OCI-LY1 (cell line): Measurements from ENCODE around the gene C10orf62.

Source experiments
- H2AFZ ChIP-seq: fragments of 200-600 bp; sonication (generic), shearing (Covaris generic); 2 replicates; pipeline ENCODE4 v1.6.0; 2014; ENCODE audit warnings: antibody characterized with exemption, mild to moderate bottlenecking, low read length
- H3F3A ChIP-seq: fragments of 200-600 bp; sonication (generic), shearing (Covaris generic); 2 replicates; pipeline ENCODE4 v1.6.0; 2014; ENCODE audit warnings: mild to moderate bottlenecking, antibody characterized with exemption, low read length, moderate library complexity; ENCODE audit not compliant: insufficient read depth
- H3K27ac ChIP-seq: fragments of 200-600 bp; sonication (generic); 2 replicates; pipeline ENCODE4 v1.5.1; 2014; ENCODE audit warnings: low read length, mixed run types, mild to moderate bottlenecking, low read depth; ENCODE audit not compliant: poor library complexity, severe bottlenecking
- H3K27me3 ChIP-seq: fragments of 200-600 bp; sonication (generic); 2 replicates; pipeline ENCODE4 v1.6.0; 2014; ENCODE audit warnings: antibody characterized with exemption, mild to moderate bottlenecking, low read length, moderate library complexity; ENCODE audit not compliant: insufficient read depth
- H3K36me3 ChIP-seq: fragments of 200-600 bp; sonication (generic); 2 replicates; pipeline ENCODE4 v1.6.1; 2014; ENCODE audit warnings: mild to moderate bottlenecking, antibody characterized with exemption, low read length, moderate library complexity, mixed read lengths; ENCODE audit not compliant: insufficient read depth
- H3K4me1 ChIP-seq: fragments of 200-600 bp; sonication (generic); 2 replicates; pipeline ENCODE4 v1.5.1; 2014; ENCODE audit warnings: mild to moderate bottlenecking, low read length, moderate library complexity; ENCODE audit not compliant: insufficient read depth, severe bottlenecking
- H3K4me2 ChIP-seq: fragments of 200-600 bp; sonication (generic), shearing (Covaris generic); 2 replicates; pipeline ENCODE4 v1.6.1; 2014; ENCODE audit warnings: low read length
- H3K4me3 ChIP-seq: fragments of 200-600 bp; sonication (generic); 2 replicates; pipeline ENCODE4 v1.5.1; 2014; ENCODE audit warnings: low read length, low read depth, mild to moderate bottlenecking, mixed read lengths; ENCODE audit not compliant: poor library complexity, severe bottlenecking
- H3K79me2 ChIP-seq: fragments of 200-600 bp; shearing (Covaris generic); 2 replicates; pipeline ENCODE4 v1.6.1; 2016; ENCODE audit warnings: mixed run types, low read length, mixed read lengths; ENCODE audit not compliant: insufficient read depth
- H3K9ac ChIP-seq: fragments of 200-600 bp; sonication (generic), shearing (Covaris generic); 2 replicates; pipeline ENCODE4 v1.6.1; 2014; ENCODE audit warnings: mild to moderate bottlenecking, low read length, mixed read lengths
- H3K9me2 ChIP-seq: fragments of 200-600 bp; sonication (generic), shearing (Covaris generic); 2 replicates; pipeline ENCODE4 v1.6.1; 2014; ENCODE audit warnings: low read depth, mild to moderate bottlenecking, low read length, mixed read lengths
- H3K9me3 ChIP-seq: fragments of 200-600 bp; shearing (Covaris generic); 2 replicates; pipeline ENCODE4 v1.6.1; 2014; ENCODE audit warnings: low read length, mixed read lengths
- H4K20me1 ChIP-seq: fragments of 200-600 bp; sonication (generic), shearing (Covaris generic); 2 replicates; pipeline ENCODE4 v1.6.0; 2016; ENCODE audit warnings: mild to moderate bottlenecking, low read length; ENCODE audit not compliant: insufficient read depth
- CTCF ChIP-seq: fragments of 200-600 bp; sonication (generic), shearing (Covaris generic); IDR thresholded peaks from 2 replicates; pipeline ENCODE4 v1.5.1; 2017; ENCODE audit warnings: mild to moderate bottlenecking, antibody characterized with exemption, low read length, moderate library complexity, mixed read lengths
- EZH2 ChIP-seq: fragments of 200-600 bp; sonication (generic), shearing (Covaris generic); IDR thresholded peaks from 2 replicates; pipeline ENCODE4 v1.8.0; 2017; ENCODE audit warnings: borderline replicate concordance, mixed run types, mild to moderate bottlenecking, antibody characterized with exemption, low read length, moderate library complexity, mixed read lengths

Gene C10orf62

GRCh38 chr10:97585439-97585811 is 4.1 kb upstream of the C10orf62 start:
- Histone ChIP-seq H4K20me1 (no peaks in the 10 kb centered on the region), H3K4me2 (no peak overlapping the region), H3K36me3 (no peaks in the 10 kb centered on the region), H3F3A (no peaks in the 10 kb centered on the region), H3K9me2 (no peaks in the 10 kb centered on the region), H3K9ac (no peak overlapping the region), H3K4me3 (no peak overlapping the region), H3K4me1 (no peaks in the 10 kb centered on the region), H3K27ac (no peak overlapping the region), H3K9me3 (no peaks in the 10 kb centered on the region), H3K79me2 (no peaks in the 10 kb centered on the region), H3K27me3 (no peaks in the 10 kb centered on the region), H2AFZ (no peak overlapping the region)
- TF ChIP-seq CTCF (no peak), EZH2 (no peak)

- H3K9ac ChIP-seq: no peak overlapping the region
- H3K9me2 ChIP-seq: no peaks in the 10 kb centered on the region
- H3K36me3 ChIP-seq: no peaks in the 10 kb centered on the region
- TF ChIP-seq EZH2 (no peak), CTCF (no peak)
- no peak overlapping the region for H2AFZ ChIP-seq
- no peaks in the 10 kb centered on the region for H3K79me2 ChIP-seq
- no peaks in the 10 kb centered on the region for H3K9me3 ChIP-seq
- H3K4me2 ChIP-seq: no peak overlapping the region
- H3F3A ChIP-seq: no peaks in the 10 kb centered on the region
- no peaks in the 10 kb centered on the region for H3K27me3 ChIP-seq
- no peaks in the 10 kb centered on the region for H4K20me1 ChIP-seq
- H3K4me3 ChIP-seq: no peak overlapping the region
- no peak overlapping the region for H3K27ac ChIP-seq
- H3K4me1 ChIP-seq: no peaks in the 10 kb centered on the region
Observed at GRCh38 chr10:97587183-97587582, 2.3 kb upstream of the C10orf62 start.

GRCh38 chr10:97590082-97590747 is 694 bp downstream of the C10orf62 start:
- Histone ChIP-seq H3K9me2 (no peaks in the 10 kb centered on the region), H3K4me1 (no peaks in the 10 kb centered on the region), H3K4me3 (no peak overlapping the region), H3K36me3 (no peaks in the 10 kb centered on the region), H3K9ac (no peak overlapping the region), H3K4me2 (no peak overlapping the region), H2AFZ (no peak overlapping the region), H3K9me3 (no peaks in the 10 kb centered on the region), H3K27me3 (no peaks in the 10 kb centered on the region), H3K79me2 (no peaks in the 10 kb centered on the region), H3K27ac (no peak overlapping the region), H3F3A (no peaks in the 10 kb centered on the region), H4K20me1 (no peaks in the 10 kb centered on the region)
- no peak for TF ChIP-seq CTCF
- TF ChIP-seq EZH2: no peak
